ENCODE data around the gene YRDC. TPM values are rescaled to one million over a fixed set of nuclear protein-coding genes. Genes with fewer than 3 reads are reported as not detected.

YRDC gene
- total RNA-seq, 1 donor from 2014 or later: 28.1 TPM

DNA sequence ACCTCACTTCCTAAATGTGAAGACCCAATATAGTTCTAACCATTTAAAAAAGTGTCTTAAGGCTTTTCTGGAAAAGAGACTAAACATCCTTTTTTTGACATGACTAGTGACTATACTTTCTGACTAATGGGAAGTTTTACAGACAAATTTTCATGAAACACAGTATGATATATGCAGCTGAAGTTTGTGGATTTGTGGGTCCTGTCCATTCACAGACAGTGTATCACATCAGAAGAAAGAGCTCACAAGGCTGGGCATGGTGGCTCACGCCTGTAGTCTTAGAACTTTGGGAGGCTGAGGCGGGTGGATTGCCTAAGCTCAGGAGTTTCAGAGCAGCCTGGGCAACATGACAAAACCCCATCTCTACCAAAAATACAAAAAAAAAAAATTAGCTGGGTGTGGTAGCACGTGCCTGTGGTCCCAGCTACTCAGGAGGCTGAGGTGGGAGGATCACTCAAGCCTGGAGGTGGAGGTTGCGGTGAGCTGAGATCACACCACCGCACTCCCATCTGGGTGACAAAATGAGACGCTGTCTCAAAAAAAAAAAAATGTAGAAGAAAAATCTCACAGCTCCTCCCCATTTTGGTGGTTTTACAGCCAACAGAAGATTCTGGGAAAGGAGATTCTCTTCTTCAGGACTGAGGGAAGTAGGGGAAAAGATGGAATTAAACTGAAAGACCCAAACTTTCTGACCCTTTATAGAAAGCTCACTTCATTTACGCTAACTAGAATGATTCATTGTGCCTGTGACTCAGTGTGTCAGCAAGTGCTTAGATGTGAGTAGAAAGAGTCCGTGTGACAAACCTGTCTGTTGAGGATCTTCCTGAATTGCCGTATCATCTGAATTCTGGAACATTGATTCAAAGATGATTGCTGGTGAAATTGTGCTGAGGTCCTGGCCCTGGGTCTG lies 15.2 kb upstream of the YRDC start:
- peaks cover 2% of the 10 kb centered on the region for H3K4me1 Mint-ChIP-seq (ENCODE audit: low read depth, unreplicated experiment)
- peaks cover 18% of the 10 kb centered on the region for H3K36me3 Mint-ChIP-seq (ENCODE audit: low read depth, unreplicated experiment)
- peaks cover 10% of the 10 kb centered on the region for H4K20me1 ChIP-seq (ENCODE audit: insufficient read depth, low read length)
- no peak overlapping the region for H3K4me3 Mint-ChIP-seq (ENCODE audit: unreplicated experiment)
- FAIRE-seq: no peak
- no peak overlapping the region for H3K4me2 ChIP-seq (ENCODE audit: low read length)
- H3K36me3 ChIP-seq (ENCODE audit: insufficient read depth, low read length): peaks cover 20% of the 10 kb centered on the region
- no peaks in the 10 kb centered on the region for H3K27me3 ChIP-seq (ENCODE audit: insufficient read depth, low read length)
- no peaks in the 10 kb centered on the region for H3K9me3 Mint-ChIP-seq (ENCODE audit: unreplicated experiment)
- H3K4me3 ChIP-seq (ENCODE audit: insufficient read depth, low read depth, low read length): no peak overlapping the region
- no peaks in the 10 kb centered on the region for H3K27me3 Mint-ChIP-seq (ENCODE audit: low read depth, unreplicated experiment)
- no peak overlapping the region for H2AFZ ChIP-seq (ENCODE audit: low read depth, low read length)
- no peak for TF ChIP-seq EZH2 (IDR thresholded peaks at IDR 0.05; ENCODE audit: insufficient read depth, low read length)
- TF ChIP-seq CTCF (IDR thresholded peaks at IDR 0.05; ENCODE audit: insufficient read depth, low read depth, low read length): no peak
- H3K9me3 ChIP-seq (ENCODE audit: insufficient read depth, low read depth, low read length): no peaks in the 10 kb centered on the region
- no peaks in the 10 kb centered on the region for H3K79me2 ChIP-seq (ENCODE audit: insufficient read depth, low read length)
- peak; percentile 31 for DNase-seq (ENCODE audit: low read depth)
- H3K4me1 ChIP-seq (ENCODE audit: insufficient read depth, low read length): peaks cover 4% of the 10 kb centered on the region
- no peak overlapping the region for H3K9ac ChIP-seq (ENCODE audit: low read length)
- H3K27ac Mint-ChIP-seq (ENCODE audit: unreplicated experiment): peak overlapping the region; percentile 18
- H3K27ac ChIP-seq (ENCODE audit: low read depth, low read length): peak overlapping the region; percentile 0

- peaks cover 27% of the 10 kb centered on the region for H3K36me3 ChIP-seq (ENCODE audit: insufficient read depth, low read length)
- H3K4me2 ChIP-seq (ENCODE audit: low read length): no peak overlapping the region
- peaks cover 18% of the 10 kb centered on the region for H4K20me1 ChIP-seq (ENCODE audit: insufficient read depth, low read length)
- no peaks in the 10 kb centered on the region for H3K27me3 ChIP-seq (ENCODE audit: insufficient read depth, low read length)
- no peaks in the 10 kb centered on the region for H3K9me3 ChIP-seq (ENCODE audit: insufficient read depth, low read depth, low read length)
- FAIRE-seq (no peak), DNase-seq (ENCODE audit: low read depth) (no peak)
- no peak for TF ChIP-seq CTCF (IDR thresholded peaks at IDR 0.05; ENCODE audit: insufficient read depth, low read depth, low read length)
- Mint-ChIP-seq H3K4me3 (ENCODE audit: unreplicated experiment) (no peak overlapping the region), H3K27me3 (ENCODE audit: low read depth, unreplicated experiment) (no peaks in the 10 kb centered on the region), H3K36me3 (ENCODE audit: low read depth, unreplicated experiment) (peaks cover 24% of the 10 kb centered on the region), H3K27ac (ENCODE audit: unreplicated experiment) (no peak overlapping the region), H3K4me1 (ENCODE audit: low read depth, unreplicated experiment) (peaks cover 4% of the 10 kb centered on the region), H3K9me3 (ENCODE audit: unreplicated experiment) (no peaks in the 10 kb centered on the region)
- H3K27ac ChIP-seq (ENCODE audit: low read depth, low read length): no peak overlapping the region
- H3K4me3 ChIP-seq (ENCODE audit: insufficient read depth, low read depth, low read length): no peak overlapping the region
- no peak overlapping the region for H2AFZ ChIP-seq (ENCODE audit: low read depth, low read length)
- H3K4me1 ChIP-seq (ENCODE audit: insufficient read depth, low read length): peaks cover 4% of the 10 kb centered on the region
- H3K9ac ChIP-seq (ENCODE audit: low read length): no peak overlapping the region
- H3K79me2 ChIP-seq (ENCODE audit: insufficient read depth, low read length): no peaks in the 10 kb centered on the region
These were observed 13.5 kb upstream of the YRDC start for GRCh38 chr1:37821481-37821880.

GRCh38 chr1:37817481-37817880 lies 9.5 kb upstream of the YRDC start:
- no peak overlapping the region for H3K27ac Mint-ChIP-seq (ENCODE audit: unreplicated experiment)

More at GRCh38 chr1:37817481-37817880, 9.5 kb upstream of the YRDC start:
- Histone ChIP-seq H4K20me1 (ENCODE audit: insufficient read depth, low read length) (peaks cover 31% of the 10 kb centered on the region), H3K27ac (ENCODE audit: low read depth, low read length) (no peak overlapping the region), H3K36me3 (ENCODE audit: insufficient read depth, low read length) (peaks cover 22% of the 10 kb centered on the region), H3K9ac (ENCODE audit: low read length) (no peak overlapping the region), H3K4me1 (ENCODE audit: insufficient read depth, low read length) (no peaks in the 10 kb centered on the region), H3K27me3 (ENCODE audit: insufficient read depth, low read length) (no peaks in the 10 kb centered on the region), H3K9me3 (ENCODE audit: insufficient read depth, low read depth, low read length) (no peaks in the 10 kb centered on the region), H3K4me2 (ENCODE audit: low read length) (no peak overlapping the region), H2AFZ (ENCODE audit: low read depth, low read length) (no peak overlapping the region), H3K4me3 (ENCODE audit: insufficient read depth, low read depth, low read length) (no peak overlapping the region), H3K79me2 (ENCODE audit: insufficient read depth, low read length) (peaks cover 9% of the 10 kb centered on the region)
- Mint-ChIP-seq H3K27me3 (ENCODE audit: low read depth, unreplicated experiment) (no peaks in the 10 kb centered on the region), H3K4me3 (ENCODE audit: unreplicated experiment) (no peak overlapping the region), H3K9me3 (ENCODE audit: unreplicated experiment) (no peaks in the 10 kb centered on the region), H3K36me3 (ENCODE audit: low read depth, unreplicated experiment) (peaks cover 33% of the 10 kb centered on the region), H3K4me1 (ENCODE audit: low read depth, unreplicated experiment) (peaks cover 2% of the 10 kb centered on the region)
- no peak for TF ChIP-seq CTCF (IDR thresholded peaks at IDR 0.05; ENCODE audit: insufficient read depth, low read depth, low read length)
- TF ChIP-seq EZH2 (IDR thresholded peaks at IDR 0.05; ENCODE audit: insufficient read depth, low read length): no peak
- FAIRE-seq (no peak), DNase-seq (ENCODE audit: low read depth) (no peak)

Measured in astrocyte (in vitro differentiated cells and primary cell).